ENCODE measurements around the gene LRP3.
"Not testable (repeated sequence)": the region's sequence is repeated elsewhere in the genome, so short reads cannot be mapped to it uniquely, and the experiment has no call there.

Gene LRP3

GRCh38 chr19:33203529-33203928 is 9.4 kb downstream of the LRP3 start:
- DNase-seq, result no peak

- DNase-seq, result no peak
Measured at GRCh38 chr19:33204136-33204973, 10.2 kb downstream of the LRP3 start.

- no peak for DNase-seq
Measured at GRCh38 chr19:33205110-33205509, 11.0 kb downstream of the LRP3 start.

- DNase-seq, result no peak
Measured at GRCh38 chr19:33205531-33206260, 11.6 kb downstream of the LRP3 start.

GRCh38 chr19:33206261-33207039 is 12.3 kb downstream of the LRP3 start:
- DNase-seq, result no peak

- DNase-seq, result no peak
Measured at GRCh38 chr19:33207040-33207620, 13.0 kb downstream of the LRP3 start.

GRCh38 chr19:33207903-33208302 is 13.8 kb downstream of the LRP3 start:
- no peak for DNase-seq

- DNase-seq, result no peak
Measured at GRCh38 chr19:33208371-33208895, 14.3 kb downstream of the LRP3 start.

- DNase-seq, result no peak
Measured at GRCh38 chr19:33208904-33209849, 15.0 kb downstream of the LRP3 start.

GRCh38 chr19:33209850-33210230 is 15.7 kb downstream of the LRP3 start:
- DNase-seq, result not testable (repeated sequence)

- no peak for DNase-seq
Measured at GRCh38 chr19:33210266-33210940, 16.3 kb downstream of the LRP3 start.

GRCh38 chr19:33211794-33212435 is 17.8 kb downstream of the LRP3 start:
- peak; percentile 84 for DNase-seq

GRCh38 chr19:33212436-33213172 is 18.5 kb downstream of the LRP3 start:
- peak; percentile 24 for DNase-seq

GRCh38 chr19:33214596-33214995 is 20.5 kb downstream of the LRP3 start:
- no peak for DNase-seq

- DNase-seq, result no peak
Measured at GRCh38 chr19:33215438-33216197, 21.5 kb downstream of the LRP3 start.

- DNase-seq, result no peak
Measured at GRCh38 chr19:33216198-33216830, 22.2 kb downstream of the LRP3 start.

- DNase-seq, result no peak
Measured at GRCh38 chr19:33217881-33218280, 23.8 kb downstream of the LRP3 start.

GRCh38 chr19:33219261-33219815 is 25.2 kb downstream of the LRP3 start:
- DNase-seq, result no peak
